CD8-positive, alpha-beta memory T cell (primary cell): Measurements from ENCODE around the gene MBOAT2. TPM values are rescaled to one million over a fixed set of nuclear protein-coding genes. Genes with fewer than 3 reads are reported as not detected.

ENCODE experiments used
- CTCF ChIA-PET: fragments of 350-600 bp; sonication (Branson Sonifier 250); formaldehyde crosslinking; loops from one replicate; lab custom pipeline; 2021; ENCODE audit warnings: antibody characterized with exemption; lab: Charles Lee
- POLR2A ChIA-PET: fragments of 350-600 bp; sonication (Branson Sonifier 250); formaldehyde crosslinking; loops from one replicate; lab custom pipeline; 2021; ENCODE audit warnings: antibody characterized with exemption; lab: Charles Lee
- DNase-seq, 5 donors: peaks; one replicate each; pipeline versions ENCODE4 v3.0.0 to v3.0.0-alpha.2; 2020 to 2022; ENCODE audit warnings: mixed read lengths in 1 of 5
- H3K27ac ChIP-seq: one replicate; pipeline ENCODE4 v1.7.0; 2013; ENCODE audit warnings: low read depth, mild to moderate bottlenecking, low read length, moderate library complexity
- H3K27me3 ChIP-seq: 2 replicates; pipeline ENCODE4 v1.7.0; 2013; ENCODE audit warnings: low read length, mild to moderate bottlenecking; ENCODE audit not compliant: insufficient read depth, poor library complexity, severe bottlenecking
- H3K36me3 ChIP-seq: 2 replicates; pipeline ENCODE4 v1.7.0; 2013; ENCODE audit warnings: mild to moderate bottlenecking, low read length, moderate library complexity; ENCODE audit not compliant: insufficient read depth
- H3K4me1 ChIP-seq: 2 replicates; pipeline ENCODE4 v1.7.0; 2013; ENCODE audit warnings: mild to moderate bottlenecking, low read length, moderate library complexity; ENCODE audit not compliant: insufficient read depth
- H3K4me3 ChIP-seq: 2 replicates; pipeline ENCODE4 v1.7.0; 2013; ENCODE audit warnings: mild to moderate bottlenecking, low read length
- H3K9me3 ChIP-seq: 2 replicates; pipeline ENCODE4 v1.7.0; 2013; ENCODE audit warnings: mild to moderate bottlenecking, low read length
- H3K27ac Mint-ChIP-seq, 8 donors: one replicate each; pipeline ENCODE4 v1.8.0; 2020 to 2021; ENCODE audit warnings: mixed read lengths in 8 of 8, mild to moderate bottlenecking in 6 of 8, inconsistent platforms in 3 of 8, moderate library complexity in 3 of 8
- H3K27me3 Mint-ChIP-seq, 2 donors: one replicate each; pipeline ENCODE4 v1.8.0; 2020 to 2021; ENCODE audit warnings: mixed read lengths in 2 of 2, mild to moderate bottlenecking in 1 of 2, moderate library complexity in 1 of 2
- H3K36me3 Mint-ChIP-seq, 3 donors: one replicate each; pipeline ENCODE4 v1.8.0; 2020 to 2021; ENCODE audit warnings: mixed read lengths in 3 of 3, inconsistent platforms in 1 of 3, mild to moderate bottlenecking in 1 of 3
- H3K4me1 Mint-ChIP-seq, 3 donors: one replicate each; pipeline ENCODE4 v1.8.0; 2020 to 2021; ENCODE audit warnings: mixed read lengths in 3 of 3, inconsistent platforms in 1 of 3, mild to moderate bottlenecking in 1 of 3
- H3K4me3 Mint-ChIP-seq, 7 donors: one replicate each; pipeline ENCODE4 v1.8.0; 2020 to 2021; ENCODE audit warnings: mixed read lengths in 7 of 7, mild to moderate bottlenecking in 6 of 7, moderate library complexity in 4 of 7, inconsistent platforms in 2 of 7
- H3K9me3 Mint-ChIP-seq, 5 donors: one replicate each; pipeline ENCODE4 v1.8.0; 2020 to 2022; ENCODE audit warnings: mixed read lengths in 5 of 5, mild to moderate bottlenecking in 3 of 5, moderate library complexity in 2 of 5, inconsistent platforms in 1 of 5
- polyA plus RNA-seq: library from polyadenylated mRNA; unstranded; fragments of 300-500 nt; fragmentation: Illumina TruSeq; gene quantifications from one replicate; pipeline ENCODE4 v1.2.3, GENCODE V29; 2021
- total RNA-seq, 2 experiments: library from RNA; stranded (reverse); gene quantifications; one replicate each; pipeline ENCODE4 v1.2.3, GENCODE V29; 2021

Gene MBOAT2
- total and polyA plus RNA-seq, 3 experiments from 2014 or later, result 0.62 to 3.3 (median 3.2) TPM

DNA sequence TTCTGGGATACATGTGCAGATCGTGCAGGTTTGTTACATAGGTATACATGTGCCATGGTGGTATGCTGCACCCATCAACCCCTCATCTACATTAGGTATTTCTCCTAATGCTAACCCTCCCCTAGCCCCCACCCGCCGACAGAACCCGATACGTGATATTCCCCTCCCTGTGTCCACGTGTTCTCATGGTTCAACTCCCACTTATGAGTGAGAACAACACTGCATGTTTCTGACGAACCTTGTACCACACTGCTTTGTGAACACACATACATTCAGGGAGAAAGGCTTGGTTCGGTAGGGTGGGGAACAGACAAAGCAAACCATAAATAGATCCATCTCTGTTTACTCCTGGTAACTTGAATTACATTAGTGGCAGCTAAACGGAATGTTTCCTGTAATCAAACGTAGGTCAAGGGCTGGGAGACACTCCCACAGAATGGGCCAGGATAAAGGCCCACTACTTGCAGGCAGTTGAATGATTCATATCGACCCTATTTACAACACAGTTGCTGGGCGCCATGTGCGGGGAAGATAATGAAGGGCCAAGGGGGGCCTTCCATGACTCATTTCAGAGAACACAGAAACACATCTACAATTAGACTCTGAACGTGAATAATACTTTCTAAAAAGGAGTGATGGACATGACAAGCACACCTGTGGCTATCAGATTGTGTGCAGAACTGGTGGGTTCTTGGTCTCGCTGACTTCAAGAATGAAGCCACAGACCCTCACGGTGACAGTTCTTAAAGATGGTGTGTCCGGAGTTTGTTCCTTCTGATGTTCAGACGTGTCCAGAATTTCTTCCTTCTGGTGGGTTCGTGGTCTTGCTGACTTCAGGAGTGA lies 109.3 kb downstream of the MBOAT2 start:
- H3K9me3 ChIP-seq, result no peaks in the 10 kb centered on the region
- Mint-ChIP-seq H3K27me3 (no peaks in the 10 kb centered on the region), H3K36me3 (peaks cover 0 to 2% (median 0%) of the 10 kb centered on the region in 3 donors), H3K9me3 (peaks cover 0 to 6% (median 0%) of the 10 kb centered on the region in 5 donors), H3K27ac (no peak overlapping the region), H3K4me1 (no peaks in the 10 kb centered on the region), H3K4me3 (no peak overlapping the region)
- no peaks in the 10 kb centered on the region for H3K4me1 ChIP-seq
- no peak overlapping the region for H3K27ac ChIP-seq
- ChIA-PET POLR2A (no interaction called here), CTCF (no interaction called here)
- no peaks in the 10 kb centered on the region for H3K36me3 ChIP-seq
- no peak for DNase-seq
- H3K27me3 ChIP-seq, result no peaks in the 10 kb centered on the region
- no peak overlapping the region for H3K4me3 ChIP-seq

GRCh38 chr2:8893474-8893873 lies 110.0 kb downstream of the MBOAT2 start:
- ChIA-PET POLR2A (no interaction called here), CTCF (no interaction called here)
- no peak for DNase-seq
- Histone ChIP-seq H3K4me3 (no peak overlapping the region), H3K9me3 (no peaks in the 10 kb centered on the region), H3K27ac (no peak overlapping the region), H3K36me3 (no peaks in the 10 kb centered on the region), H3K4me1 (no peaks in the 10 kb centered on the region), H3K27me3 (no peaks in the 10 kb centered on the region)
- H3K9me3 Mint-ChIP-seq, result peaks cover 0 to 6% (median 0%) of the 10 kb centered on the region in 5 donors
- H3K27ac Mint-ChIP-seq, result no peak overlapping the region
- no peaks in the 10 kb centered on the region for H3K4me1 Mint-ChIP-seq
- peaks cover 0 to 2% (median 0%) of the 10 kb centered on the region in 3 donors for H3K36me3 Mint-ChIP-seq
- no peak overlapping the region for H3K4me3 Mint-ChIP-seq
- H3K27me3 Mint-ChIP-seq, result no peaks in the 10 kb centered on the region

- CTCF ChIA-PET, result no interaction called here
- Histone ChIP-seq H3K27ac (no peak overlapping the region), H3K9me3 (no peaks in the 10 kb centered on the region), H3K27me3 (no peaks in the 10 kb centered on the region), H3K36me3 (no peaks in the 10 kb centered on the region), H3K4me1 (no peaks in the 10 kb centered on the region), H3K4me3 (no peak overlapping the region)
- Mint-ChIP-seq H3K4me1 (no peaks in the 10 kb centered on the region), H3K4me3 (no peak overlapping the region), H3K36me3 (peaks cover 0 to 2% (median 0%) of the 10 kb centered on the region in 3 donors), H3K9me3 (peaks cover 0 to 6% (median 0%) of the 10 kb centered on the region in 5 donors), H3K27ac (no peak overlapping the region), H3K27me3 (peaks cover 0 to 5% of the 10 kb centered on the region in 2 donors)
- DNase-seq, result no peak
- POLR2A ChIA-PET, result no interaction called here
These were observed 111.4 kb downstream of the MBOAT2 start for GRCh38 chr2:8892111-8892510.

DNA sequence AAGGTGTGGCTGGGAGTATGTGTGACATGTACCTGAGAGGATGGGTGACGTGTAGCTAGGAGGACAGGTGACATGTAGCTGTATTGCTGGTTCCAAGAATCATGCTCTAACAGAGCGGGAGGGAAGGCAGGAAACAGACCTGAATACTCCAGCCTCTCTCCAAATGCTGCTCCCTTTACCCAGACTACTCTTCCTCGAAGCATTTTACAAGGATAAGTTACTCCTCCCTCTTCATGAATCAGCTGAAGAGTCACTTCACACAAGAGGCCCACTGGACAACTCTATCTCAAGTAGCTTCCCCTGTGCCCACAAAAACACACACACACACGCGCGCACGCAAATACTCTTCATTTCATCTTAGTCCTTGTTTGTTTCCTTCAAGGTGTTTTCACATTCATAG lies 113.5 kb downstream of the MBOAT2 start:
- Histone ChIP-seq H3K9me3 (no peaks in the 10 kb centered on the region), H3K4me1 (no peaks in the 10 kb centered on the region), H3K27ac (no peak overlapping the region), H3K27me3 (no peaks in the 10 kb centered on the region), H3K4me3 (no peak overlapping the region), H3K36me3 (no peaks in the 10 kb centered on the region)
- Mint-ChIP-seq H3K4me3 (no peak overlapping the region), H3K4me1 (no peaks in the 10 kb centered on the region), H3K9me3 (no peaks in the 10 kb centered on the region), H3K27ac (no peak overlapping the region), H3K36me3 (no peaks in the 10 kb centered on the region), H3K27me3 (peaks cover 3 to 5% of the 10 kb centered on the region in 2 donors)
- ChIA-PET CTCF (no interaction called here), POLR2A (no interaction called here)
- no peak for DNase-seq

DNA sequence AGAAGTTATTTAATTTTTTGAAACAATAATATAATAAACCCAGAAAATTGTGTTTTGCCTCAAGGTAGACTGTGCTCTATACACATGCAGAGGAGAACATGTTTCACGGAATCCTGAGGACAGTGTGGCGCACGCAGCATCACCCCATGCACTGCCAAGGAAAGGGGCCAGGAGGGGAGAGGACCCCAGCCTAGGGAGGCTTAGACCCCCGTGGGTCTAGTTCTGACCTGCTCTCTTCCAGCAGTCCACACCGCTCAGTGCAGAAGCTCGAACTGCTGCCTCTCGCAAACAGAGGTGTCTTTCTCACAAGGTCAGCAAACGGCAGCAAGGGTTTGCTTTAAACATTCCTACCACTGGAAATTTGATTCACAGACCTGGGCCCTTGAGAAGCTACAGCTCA lies 114.5 kb downstream of the MBOAT2 start:
- Histone ChIP-seq H3K36me3 (no peaks in the 10 kb centered on the region), H3K4me1 (no peaks in the 10 kb centered on the region), H3K9me3 (no peaks in the 10 kb centered on the region), H3K4me3 (no peak overlapping the region), H3K27ac (no peak overlapping the region), H3K27me3 (no peaks in the 10 kb centered on the region)
- Mint-ChIP-seq H3K9me3 (peaks cover 0 to 3% (median 0%) of the 10 kb centered on the region in 5 donors), H3K4me3 (no peak overlapping the region), H3K27ac (no peak overlapping the region), H3K4me1 (no peaks in the 10 kb centered on the region), H3K27me3 (peaks cover 3 to 5% of the 10 kb centered on the region in 2 donors), H3K36me3 (no peaks in the 10 kb centered on the region)
- ChIA-PET POLR2A (no interaction called here), CTCF (no interaction called here)
- DNase-seq, result no peak

DNA sequence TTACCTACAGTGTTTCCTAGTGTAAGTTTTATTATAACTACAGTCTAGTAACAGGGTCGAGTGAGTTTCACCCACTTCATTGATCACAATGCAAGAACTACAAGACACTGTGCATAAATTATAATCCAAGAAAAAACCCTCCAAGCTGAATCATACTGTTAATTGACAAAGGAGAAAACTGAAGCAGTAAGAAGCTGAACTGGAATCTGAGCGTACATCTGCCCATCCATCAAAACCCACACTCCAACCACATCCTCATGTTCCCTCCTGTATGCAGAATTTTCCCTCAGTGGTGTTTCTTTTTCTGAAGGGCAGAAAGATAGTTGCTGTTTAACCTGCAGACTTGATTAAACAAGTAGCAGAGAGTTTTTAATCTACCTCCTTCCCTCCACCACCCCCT lies 116.6 kb downstream of the MBOAT2 start:
- peaks cover 0 to 3% (median 0%) of the 10 kb centered on the region in 5 donors for H3K9me3 Mint-ChIP-seq
- no peaks in the 10 kb centered on the region for H3K4me1 Mint-ChIP-seq
- peaks cover 3 to 5% of the 10 kb centered on the region in 2 donors for H3K27me3 Mint-ChIP-seq
- H3K36me3 Mint-ChIP-seq, result no peaks in the 10 kb centered on the region
- CTCF ChIA-PET, result no interaction called here
- no peaks in the 10 kb centered on the region for H3K9me3 ChIP-seq
- no peak overlapping the region for H3K4me3 ChIP-seq
- no peak overlapping the region for H3K4me3 Mint-ChIP-seq
- no peaks in the 10 kb centered on the region for H3K36me3 ChIP-seq
- H3K27ac ChIP-seq, result no peak overlapping the region
- no peak overlapping the region for H3K27ac Mint-ChIP-seq
- H3K27me3 ChIP-seq, result no peaks in the 10 kb centered on the region
- no peaks in the 10 kb centered on the region for H3K4me1 ChIP-seq
- DNase-seq, result no peak
- POLR2A ChIA-PET, result no interaction called here

GRCh38 chr2:8886202-8886518 lies 117.3 kb downstream of the MBOAT2 start:
- Histone ChIP-seq H3K27ac (no peak overlapping the region), H3K4me1 (no peaks in the 10 kb centered on the region), H3K27me3 (no peaks in the 10 kb centered on the region), H3K36me3 (no peaks in the 10 kb centered on the region), H3K9me3 (no peaks in the 10 kb centered on the region), H3K4me3 (no peak overlapping the region)
- Mint-ChIP-seq H3K36me3 (peaks cover 0 to 4% (median 0%) of the 10 kb centered on the region in 3 donors), H3K27me3 (peaks cover 3 to 5% of the 10 kb centered on the region in 2 donors), H3K9me3 (peaks cover 0 to 3% (median 0%) of the 10 kb centered on the region in 5 donors), H3K4me3 (no peak overlapping the region), H3K27ac (no peak overlapping the region), H3K4me1 (no peaks in the 10 kb centered on the region)
- ChIA-PET CTCF (no interaction called here), POLR2A (no interaction called here)
- DNase-seq, result no peak

GRCh38 chr2:8885449-8886201 lies 117.9 kb downstream of the MBOAT2 start:
- no peaks in the 10 kb centered on the region for H3K4me1 Mint-ChIP-seq
- peaks cover 0 to 4% (median 0%) of the 10 kb centered on the region in 3 donors for H3K36me3 Mint-ChIP-seq
- DNase-seq, result no peak
- Histone ChIP-seq H3K36me3 (no peaks in the 10 kb centered on the region), H3K27me3 (no peaks in the 10 kb centered on the region), H3K4me1 (no peaks in the 10 kb centered on the region), H3K27ac (no peak overlapping the region), H3K9me3 (no peaks in the 10 kb centered on the region), H3K4me3 (no peak overlapping the region)
- peaks cover 3 to 8% of the 10 kb centered on the region in 2 donors for H3K27me3 Mint-ChIP-seq
- CTCF ChIA-PET, result no interaction called here
- no peak overlapping the region for H3K4me3 Mint-ChIP-seq
- H3K9me3 Mint-ChIP-seq, result peaks cover 0 to 3% (median 0%) of the 10 kb centered on the region in 5 donors
- H3K27ac Mint-ChIP-seq, result no peak overlapping the region
- POLR2A ChIA-PET, result no interaction called here
